Stimulated activated naive CD8-positive, alpha-beta T cell treated with anti-CD3 and anti-CD28 coated beads, Interleukin-15, amount 100 ng/mL, for 72 hours (primary cell): ENCODE results near the gene WDR62.
"Not testable (repeated sequence)": the region's sequence is repeated elsewhere in the genome, so short reads cannot be mapped to it uniquely, and the experiment has no call there.

Source experiments
- ATAC-seq: fragments of 150-1000 bp; cut with Tn5 transposase; 2 replicates; pipeline ENCODE4 v1.10.0; 2021; ENCODE audit warnings: mild to moderate bottlenecking, moderate library complexity
- DNase-seq, 2 donors: peaks; one replicate each; pipeline ENCODE4 v3.0.0; 2021 to 2022
- H3K27ac Mint-ChIP-seq, 2 donors: one replicate each; pipeline ENCODE4 v1.8.0; 2022; ENCODE audit warnings: mild to moderate bottlenecking in 2 of 2, mixed read lengths in 2 of 2, moderate library complexity in 2 of 2
- H3K27me3 Mint-ChIP-seq: one replicate; pipeline ENCODE4 v1.8.0; 2022; ENCODE audit warnings: mixed read lengths
- H3K4me1 Mint-ChIP-seq: one replicate; pipeline ENCODE4 v1.8.0; 2022; ENCODE audit warnings: mild to moderate bottlenecking, mixed read lengths
- H3K4me3 Mint-ChIP-seq, 2 donors: one replicate each; pipeline ENCODE4 v1.8.0; 2022; ENCODE audit warnings: mild to moderate bottlenecking in 2 of 2, mixed read lengths in 2 of 2, moderate library complexity in 1 of 2
- H3K9me3 Mint-ChIP-seq, 2 donors: one replicate each; pipeline ENCODE4 v1.8.0; 2022; ENCODE audit warnings: mixed read lengths in 2 of 2

The WDR62 gene

GRCh38 chr19:36058481-36059179 is 3.9 kb downstream of the WDR62 start:
- Mint-ChIP-seq H3K27me3 (no peaks in the 10 kb centered on the region), H3K4me3 (no peak overlapping the region)
- ATAC-seq: no peak

GRCh38 chr19:36059180-36059910 is 4.6 kb downstream of the WDR62 start:
- peaks cover 27% of the 10 kb centered on the region for H3K4me1 Mint-ChIP-seq
- no peaks in the 10 kb centered on the region for H3K27me3 Mint-ChIP-seq
- DNase-seq (no peak), ATAC-seq (no peak)
- no peak overlapping the region for H3K27ac Mint-ChIP-seq
- H3K4me3 Mint-ChIP-seq: no peak overlapping the region
- no peaks in the 10 kb centered on the region for H3K9me3 Mint-ChIP-seq

More at GRCh38 chr19:36058481-36059179, 3.9 kb downstream of the WDR62 start:
- peaks cover 31% of the 10 kb centered on the region for H3K4me1 Mint-ChIP-seq
- H3K27ac Mint-ChIP-seq: peak overlapping the region in 1 of 2 donors; percentile 75
- no peak for DNase-seq
- no peaks in the 10 kb centered on the region for H3K9me3 Mint-ChIP-seq

- Mint-ChIP-seq H3K27ac (no peak overlapping the region), H3K4me3 (no peak overlapping the region), H3K9me3 (no peaks in the 10 kb centered on the region), H3K27me3 (no peaks in the 10 kb centered on the region), H3K4me1 (peaks cover 23% of the 10 kb centered on the region)
- ATAC-seq: peak; percentile 61
- DNase-seq: peak in 1 of 2 donors; percentile 5
These were observed 5.7 kb downstream of the WDR62 start for GRCh38 chr19:36060430-36060829.

GRCh38 chr19:36061367-36061766 is 6.7 kb downstream of the WDR62 start:
- no peaks in the 10 kb centered on the region for H3K27me3 Mint-ChIP-seq
- no peak for ATAC-seq
- no peak for DNase-seq
- no peak overlapping the region for H3K4me3 Mint-ChIP-seq
- H3K4me1 Mint-ChIP-seq: peaks cover 13% of the 10 kb centered on the region
- no peak overlapping the region for H3K27ac Mint-ChIP-seq
- no peaks in the 10 kb centered on the region for H3K9me3 Mint-ChIP-seq

- no peak for DNase-seq
- Mint-ChIP-seq H3K9me3 (no peaks in the 10 kb centered on the region), H3K27me3 (no peaks in the 10 kb centered on the region), H3K4me3 (no peak overlapping the region), H3K27ac (no peak overlapping the region), H3K4me1 (peaks cover 6% of the 10 kb centered on the region)
- ATAC-seq: no peak
These were observed 10.1 kb downstream of the WDR62 start for GRCh38 chr19:36064826-36065225.

GRCh38 chr19:36067681-36068080 is 13.0 kb downstream of the WDR62 start:
- no peaks in the 10 kb centered on the region for H3K4me1 Mint-ChIP-seq
- no peak for ATAC-seq
- no peak for DNase-seq
- H3K27me3 Mint-ChIP-seq: no peaks in the 10 kb centered on the region
- H3K27ac Mint-ChIP-seq: no peak overlapping the region
- no peaks in the 10 kb centered on the region for H3K9me3 Mint-ChIP-seq
- no peak overlapping the region for H3K4me3 Mint-ChIP-seq

GRCh38 chr19:36068810-36069499 is 14.3 kb downstream of the WDR62 start:
- H3K9me3 Mint-ChIP-seq, H3K27ac Mint-ChIP-seq, DNase-seq, H3K4me1 Mint-ChIP-seq, H3K4me3 Mint-ChIP-seq, H3K27me3 Mint-ChIP-seq: not testable (repeated sequence)
- peak; percentile 52 for ATAC-seq

- Mint-ChIP-seq H3K4me1 (no peaks in the 10 kb centered on the region), H3K27ac (peak overlapping the region in 1 of 2 donors; percentile 88), H3K4me3 (no peak overlapping the region), H3K9me3 (no peaks in the 10 kb centered on the region), H3K27me3 (no peaks in the 10 kb centered on the region)
- DNase-seq: no peak
- no peak for ATAC-seq
These were observed 17.4 kb downstream of the WDR62 start for GRCh38 chr19:36072081-36072480.

GRCh38 chr19:36073121-36073876 is 18.6 kb downstream of the WDR62 start:
- ATAC-seq: no peak
- Mint-ChIP-seq H3K9me3 (no peaks in the 10 kb centered on the region), H3K4me3 (no peak overlapping the region), H3K27ac (no peak overlapping the region), H3K27me3 (no peaks in the 10 kb centered on the region), H3K4me1 (no peaks in the 10 kb centered on the region)
- DNase-seq: no peak

GRCh38 chr19:36079389-36079945 is 24.8 kb downstream of the WDR62 start:
- Mint-ChIP-seq H3K4me1 (no peaks in the 10 kb centered on the region), H3K27me3 (no peaks in the 10 kb centered on the region), H3K9me3 (no peaks in the 10 kb centered on the region)

GRCh38 chr19:36081385-36081784 is 26.7 kb downstream of the WDR62 start:
- no peak for DNase-seq
- no peak overlapping the region for H3K4me3 Mint-ChIP-seq

More at GRCh38 chr19:36079389-36079945, 24.8 kb downstream of the WDR62 start:
- H3K27ac Mint-ChIP-seq: no peak overlapping the region
- DNase-seq (no peak), ATAC-seq (no peak)
- H3K4me3 Mint-ChIP-seq: no peak overlapping the region

GRCh38 chr19:36081894-36082293 is 27.2 kb downstream of the WDR62 start:
- Mint-ChIP-seq H3K4me3 (no peak overlapping the region), H3K27me3 (no peaks in the 10 kb centered on the region), H3K27ac (no peak overlapping the region), H3K9me3 (no peaks in the 10 kb centered on the region), H3K4me1 (no peaks in the 10 kb centered on the region)
- no peak for ATAC-seq
- no peak for DNase-seq

More at GRCh38 chr19:36081385-36081784, 26.7 kb downstream of the WDR62 start:
- no peaks in the 10 kb centered on the region for H3K4me1 Mint-ChIP-seq
- ATAC-seq: no peak
- H3K27ac Mint-ChIP-seq: no peak overlapping the region
- no peaks in the 10 kb centered on the region for H3K9me3 Mint-ChIP-seq
- H3K27me3 Mint-ChIP-seq: no peaks in the 10 kb centered on the region

- no peak overlapping the region for H3K4me3 Mint-ChIP-seq
- H3K9me3 Mint-ChIP-seq: no peaks in the 10 kb centered on the region
- DNase-seq (no peak), ATAC-seq (no peak)
- no peak overlapping the region for H3K27ac Mint-ChIP-seq
- no peaks in the 10 kb centered on the region for H3K4me1 Mint-ChIP-seq
- H3K27me3 Mint-ChIP-seq: no peaks in the 10 kb centered on the region
These were observed 28.2 kb downstream of the WDR62 start for GRCh38 chr19:36082916-36083315.

- ATAC-seq: no peak
- no peaks in the 10 kb centered on the region for H3K9me3 Mint-ChIP-seq
- H3K27me3 Mint-ChIP-seq: no peaks in the 10 kb centered on the region
- H3K4me3 Mint-ChIP-seq: no peak overlapping the region
- no peak for DNase-seq
- peak overlapping the region in 1 of 2 donors; percentile 19 for H3K27ac Mint-ChIP-seq
- H3K4me1 Mint-ChIP-seq: no peaks in the 10 kb centered on the region
These were observed 29.7 kb downstream of the WDR62 start for GRCh38 chr19:36084231-36085009.
